ENCODE measurements around the gene TJP1.

Gene TJP1

GRCh38 chr15:29713784-29714183, 108.5 kb downstream of the TJP1 start:
- ChIA-PET CTCF (no interaction called here), POLR2A (interaction anchor here (0.7 kb wide), 1 partner anchor 68 kb away, joined by 4 read pairs; no protein-coding TSS in a partner anchor)
- no peaks in the 10 kb centered on the region for H3K4me1 ChIP-seq (ENCODE audit: control insufficient read depth, insufficient read depth, low read length)
- H3K4me3 ChIP-seq (ENCODE audit: low read depth, low read length): no peak overlapping the region
- peaks cover 17 to 81% of the 10 kb centered on the region in 2 experiments for H3K36me3 ChIP-seq (ENCODE audit: control insufficient read depth in 2 of 2, insufficient read depth in 1 of 2, low read length in 2 of 2)
- TF ChIP-seq ZNF433 (tag by site-specific recombination; IDR thresholded peaks at IDR 0.05; ENCODE audit: low read depth): no peak
- TF ChIP-seq ZNF624 (tag by site-specific recombination; IDR thresholded peaks at IDR 0.05): no peak
- TF ChIP-seq HOXD13 (CRISPR knock-in tag; IDR thresholded peaks at IDR 0.05; ENCODE audit: borderline replicate concordance): no peak
- H3K27ac ChIP-seq (ENCODE audit: extremely low read depth, low read depth, low read length): no peak overlapping the region
- no peaks in the 10 kb centered on the region for H3K9me3 ChIP-seq (ENCODE audit: control insufficient read depth, insufficient read depth, low read depth, low read length)

- no peak overlapping the region for H3K27ac ChIP-seq (ENCODE audit: extremely low read depth, low read depth, low read length)
- TF ChIP-seq IKZF3 (tag by site-specific recombination; IDR thresholded peaks at IDR 0.05) (no peak), GLIS1 (tag by site-specific recombination; IDR thresholded peaks at IDR 0.05) (no peak), ZNF596 (tag by site-specific recombination; IDR thresholded peaks at IDR 0.05) (no peak), ZNF350 (tag by site-specific recombination; IDR thresholded peaks at IDR 0.05) (no peak), KLF17 (tag by site-specific recombination; IDR thresholded peaks at IDR 0.05) (no peak), ZNF843 (tag by site-specific recombination; IDR thresholded peaks at IDR 0.05) (no peak), REST (tag by site-specific recombination; IDR thresholded peaks at IDR 0.05) (no peak), BCL11B (tag by site-specific recombination; IDR thresholded peaks at IDR 0.05; ENCODE audit: low read depth) (no peak), ZNF416 (tag by site-specific recombination; IDR thresholded peaks at IDR 0.05) (no peak), ZNF600 (tag by site-specific recombination; IDR thresholded peaks at IDR 0.05) (no peak)
- H3K4me3 ChIP-seq (ENCODE audit: low read depth, low read length): no peak overlapping the region
- H3K9me3 ChIP-seq (ENCODE audit: control insufficient read depth, insufficient read depth, low read depth, low read length): no peaks in the 10 kb centered on the region
- ChIA-PET POLR2A (no interaction called here), CTCF (interaction anchor here (0.7 to 1.2 kb wide), 2 partner anchors 361 to 363 kb away, joined by 3 to 4 read pairs; no protein-coding TSS in a partner anchor)
- no peaks in the 10 kb centered on the region for H3K4me1 ChIP-seq (ENCODE audit: control insufficient read depth, insufficient read depth, low read length)
- H3K36me3 ChIP-seq (ENCODE audit: control insufficient read depth in 2 of 2, insufficient read depth in 1 of 2, low read length in 2 of 2): peaks cover 9 to 81% of the 10 kb centered on the region in 2 experiments
These were observed 110.0 kb downstream of the TJP1 start for GRCh38 chr15:29712149-29712885.

GRCh38 chr15:29711531-29711930, 110.7 kb downstream of the TJP1 start:
- TF ChIP-seq ZBTB8A (tag by site-specific recombination; IDR thresholded peaks at IDR 0.05) (no peak), ZNF837 (tag by site-specific recombination; IDR thresholded peaks at IDR 0.05) (no peak), ZFHX2 (tag by site-specific recombination; conservative IDR thresholded peaks at IDR 0.05) (no peak), FEZF1 (tag by site-specific recombination; IDR thresholded peaks at IDR 0.05) (no peak), ZNF266 (tag by site-specific recombination; IDR thresholded peaks at IDR 0.05; ENCODE audit: low read depth) (no peak), MEIS1 (CRISPR knock-in tag; IDR thresholded peaks at IDR 0.05; ENCODE audit: borderline replicate concordance) (no peak), ZNF211 (tag by site-specific recombination; IDR thresholded peaks at IDR 0.05; ENCODE audit: low read depth) (no peak), ZNF423 (tag by site-specific recombination; IDR thresholded peaks at IDR 0.05) (no peak)
- POLR2A ChIA-PET: no interaction called here
- Histone ChIP-seq H3K27ac (ENCODE audit: extremely low read depth, low read depth, low read length) (no peak overlapping the region), H3K36me3 (ENCODE audit: control insufficient read depth in 2 of 2, insufficient read depth in 1 of 2, low read length in 2 of 2) (peaks cover 8 to 80% of the 10 kb centered on the region in 2 experiments), H3K4me1 (ENCODE audit: control insufficient read depth, insufficient read depth, low read length) (no peaks in the 10 kb centered on the region), H3K4me3 (ENCODE audit: low read depth, low read length) (no peak overlapping the region), H3K9me3 (ENCODE audit: control insufficient read depth, insufficient read depth, low read depth, low read length) (no peaks in the 10 kb centered on the region)
- CTCF ChIA-PET: no interaction called here
